Measurements from ENCODE around the gene UVSSA.

UVSSA gene

GRCh38 chr4:1355378-1355777 is 8.4 kb downstream of the UVSSA start:
- Histone ChIP-seq H4K20me1 (ENCODE audit: insufficient read depth, low read length) (no peaks in the 10 kb centered on the region), H3K27me3 (replicated peaks; ENCODE audit: insufficient read depth, low read length) (no peaks in the 10 kb centered on the region), H3K27ac (ENCODE audit: low read length) (no peak overlapping the region), H3K79me2 (ENCODE audit: low read length) (no peaks in the 10 kb centered on the region), H2AFZ (ENCODE audit: low read length) (no peak overlapping the region), H3K9me2 (replicated peaks; ENCODE audit: insufficient read depth, low read length) (no peaks in the 10 kb centered on the region), H3K36me3 (replicated peaks; ENCODE audit: insufficient read depth, low read length) (no peaks in the 10 kb centered on the region), H3K4me3 (ENCODE audit: low read length) (no peak overlapping the region), H3K4me2 (ENCODE audit: low read depth, low read length) (no peak overlapping the region), H3F3A (ENCODE audit: insufficient read depth, low read length) (no peaks in the 10 kb centered on the region), H3K9ac (ENCODE audit: low read length) (no peak overlapping the region), H3K9me3 (replicated peaks; ENCODE audit: insufficient read depth, low read length) (no peaks in the 10 kb centered on the region), H3K4me1 (ENCODE audit: low read length) (no peaks in the 10 kb centered on the region; the same call in 1 of the 2 replicates)
- no peak for DNase-seq
- TF ChIP-seq, protein P1, sequence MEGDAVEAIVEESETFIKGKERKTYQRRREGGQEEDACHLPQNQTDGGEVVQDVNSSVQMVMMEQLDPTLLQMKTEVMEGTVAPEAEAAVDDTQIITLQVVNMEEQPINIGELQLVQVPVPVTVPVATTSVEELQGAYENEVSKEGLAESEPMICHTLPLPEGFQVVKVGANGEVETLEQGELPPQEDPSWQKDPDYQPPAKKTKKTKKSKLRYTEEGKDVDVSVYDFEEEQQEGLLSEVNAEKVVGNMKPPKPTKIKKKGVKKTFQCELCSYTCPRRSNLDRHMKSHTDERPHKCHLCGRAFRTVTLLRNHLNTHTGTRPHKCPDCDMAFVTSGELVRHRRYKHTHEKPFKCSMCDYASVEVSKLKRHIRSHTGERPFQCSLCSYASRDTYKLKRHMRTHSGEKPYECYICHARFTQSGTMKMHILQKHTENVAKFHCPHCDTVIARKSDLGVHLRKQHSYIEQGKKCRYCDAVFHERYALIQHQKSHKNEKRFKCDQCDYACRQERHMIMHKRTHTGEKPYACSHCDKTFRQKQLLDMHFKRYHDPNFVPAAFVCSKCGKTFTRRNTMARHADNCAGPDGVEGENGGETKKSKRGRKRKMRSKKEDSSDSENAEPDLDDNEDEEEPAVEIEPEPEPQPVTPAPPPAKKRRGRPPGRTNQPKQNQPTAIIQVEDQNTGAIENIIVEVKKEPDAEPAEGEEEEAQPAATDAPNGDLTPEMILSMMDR (IDR thresholded peaks at IDR 0.05; ENCODE audit: low read length), result no peak
- TF ChIP-seq EZH2 (optimal IDR thresholded peaks at IDR 0.05; ENCODE audit: low read depth, low read length), result no peak
- no peak for TF ChIP-seq EZH2phosphoT487 (IDR thresholded peaks at IDR 0.05; ENCODE audit: low read length)

GRCh38 chr4:1356181-1356998 is 9.4 kb downstream of the UVSSA start:
- Histone ChIP-seq H3K9me2 (replicated peaks; ENCODE audit: insufficient read depth, low read length) (no peaks in the 10 kb centered on the region), H3K27ac (ENCODE audit: low read length) (no peak overlapping the region), H2AFZ (ENCODE audit: low read length) (no peak overlapping the region), H4K20me1 (ENCODE audit: insufficient read depth, low read length) (no peaks in the 10 kb centered on the region), H3K27me3 (replicated peaks; ENCODE audit: insufficient read depth, low read length) (no peaks in the 10 kb centered on the region), H3K4me3 (ENCODE audit: low read length) (no peak overlapping the region), H3F3A (ENCODE audit: insufficient read depth, low read length) (no peaks in the 10 kb centered on the region), H3K4me1 (ENCODE audit: low read length) (no peaks in the 10 kb centered on the region; the same call in 1 of the 2 replicates), H3K9me3 (replicated peaks; ENCODE audit: insufficient read depth, low read length) (no peaks in the 10 kb centered on the region), H3K9ac (ENCODE audit: low read length) (no peak overlapping the region), H3K36me3 (replicated peaks; ENCODE audit: insufficient read depth, low read length) (no peaks in the 10 kb centered on the region), H3K4me2 (ENCODE audit: low read depth, low read length) (no peak overlapping the region), H3K79me2 (ENCODE audit: low read length) (no peaks in the 10 kb centered on the region)
- TF ChIP-seq, protein P1 (IDR thresholded peaks at IDR 0.05; ENCODE audit: low read length), result peak; percentile 47
- TF ChIP-seq EZH2 (optimal IDR thresholded peaks at IDR 0.05; ENCODE audit: low read depth, low read length), result no peak
- no peak for DNase-seq

- H3K27ac ChIP-seq (ENCODE audit: low read length), result no peak overlapping the region
- TF ChIP-seq EZH2 (optimal IDR thresholded peaks at IDR 0.05; ENCODE audit: low read depth, low read length) (no peak), EZH2phosphoT487 (IDR thresholded peaks at IDR 0.05; ENCODE audit: low read length) (no peak)
- TF ChIP-seq, protein P1 (IDR thresholded peaks at IDR 0.05; ENCODE audit: low read length), result no peak
These were observed 10.6 kb downstream of the UVSSA start for GRCh38 chr4:1357356-1358248.

More at GRCh38 chr4:1357356-1358248, 10.6 kb downstream of the UVSSA start:
- H3K9ac ChIP-seq (ENCODE audit: low read length), result no peak overlapping the region
- H3K4me2 ChIP-seq (ENCODE audit: low read depth, low read length), result no peak overlapping the region
- no peaks in the 10 kb centered on the region for H3K4me1 ChIP-seq (ENCODE audit: low read length)
- no peaks in the 10 kb centered on the region for H3F3A ChIP-seq (ENCODE audit: insufficient read depth, low read length)
- no peaks in the 10 kb centered on the region for H3K9me2 ChIP-seq (replicated peaks; ENCODE audit: insufficient read depth, low read length)
- H4K20me1 ChIP-seq (ENCODE audit: insufficient read depth, low read length), result no peaks in the 10 kb centered on the region
- no peaks in the 10 kb centered on the region for H3K36me3 ChIP-seq (replicated peaks; ENCODE audit: insufficient read depth, low read length)
- H3K27me3 ChIP-seq (replicated peaks; ENCODE audit: insufficient read depth, low read length), result no peaks in the 10 kb centered on the region
- DNase-seq, result no peak
- no peaks in the 10 kb centered on the region for H3K79me2 ChIP-seq (ENCODE audit: low read length)
- H2AFZ ChIP-seq (ENCODE audit: low read length), result no peak overlapping the region
- no peaks in the 10 kb centered on the region for H3K9me3 ChIP-seq (replicated peaks; ENCODE audit: insufficient read depth, low read length)
- no peak overlapping the region for H3K4me3 ChIP-seq (ENCODE audit: low read length)

All from MM.1S (cell line).